Measurements from ENCODE around the gene CDH23.

Gene CDH23

DNA sequence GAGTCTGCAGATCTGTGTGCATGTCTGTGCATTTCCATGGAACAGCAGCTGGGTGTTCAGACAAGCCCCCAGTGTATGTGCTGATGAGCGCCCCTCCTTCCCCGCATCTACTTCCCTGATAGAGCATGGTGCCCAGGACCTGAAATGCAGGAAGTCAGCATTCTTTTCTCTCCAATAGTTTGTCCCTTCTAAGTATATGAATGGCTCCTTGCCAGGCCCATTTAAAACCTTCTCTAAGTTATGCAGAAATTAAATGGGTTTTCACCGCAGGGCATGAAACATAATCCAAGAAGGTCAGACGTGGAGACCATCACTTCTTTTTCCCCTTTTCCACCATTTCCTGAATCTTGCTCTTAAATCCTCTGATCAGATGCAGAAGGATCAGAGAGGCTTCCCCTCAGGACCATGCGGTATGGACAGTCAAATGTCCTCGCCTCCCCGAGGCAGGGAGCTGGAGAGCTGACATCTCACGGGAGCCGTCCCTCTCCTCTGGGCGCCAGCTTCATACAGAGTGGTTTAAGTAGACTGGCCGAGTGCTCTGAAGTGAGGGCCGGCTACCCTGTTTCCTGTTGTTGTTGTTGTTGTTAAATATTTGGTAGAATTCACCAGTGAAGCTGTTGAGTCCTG lies 167.6 kb downstream of the CDH23 start:
- DNase-seq (ENCODE audit: low read depth): no peak

DNA sequence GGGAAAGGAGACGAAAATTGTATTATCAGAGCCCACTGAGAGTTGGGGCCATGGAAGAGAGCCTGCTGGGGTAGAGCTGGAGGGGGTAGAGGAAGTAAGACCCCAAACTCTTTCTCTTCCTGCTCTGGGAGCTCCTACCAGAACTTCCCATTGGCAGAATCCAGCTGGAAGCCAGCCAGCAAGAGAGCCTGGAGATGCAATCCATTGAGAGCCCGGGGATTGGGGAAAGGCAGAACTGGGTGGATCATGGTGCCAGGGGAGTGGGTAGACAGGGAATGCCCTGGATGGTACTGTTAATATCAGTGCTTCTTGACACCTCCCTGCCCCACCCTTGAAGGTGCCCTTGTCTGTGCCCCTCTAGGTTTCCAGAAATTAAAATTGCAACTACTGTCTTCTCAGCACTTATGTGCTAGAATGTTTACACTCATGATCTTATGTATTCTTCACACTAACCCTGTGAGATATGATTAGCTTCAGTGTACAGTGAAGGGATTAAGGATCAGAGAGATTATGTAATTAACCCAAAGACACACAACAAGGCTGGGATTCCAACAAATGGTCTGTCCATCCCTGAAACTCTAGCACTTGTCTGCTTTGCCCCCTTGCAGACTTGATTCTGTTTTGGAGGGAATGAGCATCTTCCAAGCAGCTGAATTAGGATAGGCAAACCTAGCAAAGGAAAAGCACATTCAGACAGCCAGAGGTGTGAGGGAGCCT lies 168.7 kb downstream of the CDH23 start:
- no peak for DNase-seq (ENCODE audit: low read depth)

DNA sequence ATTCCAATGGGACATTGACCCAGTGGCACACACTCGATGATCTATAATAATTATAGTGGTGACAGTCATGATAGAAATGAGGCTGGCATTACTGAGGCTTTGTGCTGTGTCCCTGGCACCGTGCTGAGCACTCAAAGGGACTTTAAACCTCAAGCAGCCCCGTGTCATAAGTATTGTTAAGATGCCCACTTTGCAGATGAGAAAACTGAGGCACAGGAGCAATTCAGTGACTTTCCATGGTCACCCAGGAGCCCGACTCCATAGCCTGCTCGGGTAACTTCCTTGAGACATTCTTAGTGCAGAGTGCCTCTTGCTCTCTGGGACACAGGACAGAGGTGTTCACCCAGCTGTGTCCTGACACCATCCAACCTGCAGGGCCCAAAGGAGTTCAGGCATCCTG lies 170.3 kb downstream of the CDH23 start:
- no peak for DNase-seq (ENCODE audit: low read depth)

- no peak for DNase-seq (ENCODE audit: low read depth)
Measured at GRCh38 chr10:71568896-71569492, 172.3 kb downstream of the CDH23 start.

- DNase-seq (ENCODE audit: low read depth): peak; percentile 59
Measured at GRCh38 chr10:71569775-71570588, 173.3 kb downstream of the CDH23 start.

DNA sequence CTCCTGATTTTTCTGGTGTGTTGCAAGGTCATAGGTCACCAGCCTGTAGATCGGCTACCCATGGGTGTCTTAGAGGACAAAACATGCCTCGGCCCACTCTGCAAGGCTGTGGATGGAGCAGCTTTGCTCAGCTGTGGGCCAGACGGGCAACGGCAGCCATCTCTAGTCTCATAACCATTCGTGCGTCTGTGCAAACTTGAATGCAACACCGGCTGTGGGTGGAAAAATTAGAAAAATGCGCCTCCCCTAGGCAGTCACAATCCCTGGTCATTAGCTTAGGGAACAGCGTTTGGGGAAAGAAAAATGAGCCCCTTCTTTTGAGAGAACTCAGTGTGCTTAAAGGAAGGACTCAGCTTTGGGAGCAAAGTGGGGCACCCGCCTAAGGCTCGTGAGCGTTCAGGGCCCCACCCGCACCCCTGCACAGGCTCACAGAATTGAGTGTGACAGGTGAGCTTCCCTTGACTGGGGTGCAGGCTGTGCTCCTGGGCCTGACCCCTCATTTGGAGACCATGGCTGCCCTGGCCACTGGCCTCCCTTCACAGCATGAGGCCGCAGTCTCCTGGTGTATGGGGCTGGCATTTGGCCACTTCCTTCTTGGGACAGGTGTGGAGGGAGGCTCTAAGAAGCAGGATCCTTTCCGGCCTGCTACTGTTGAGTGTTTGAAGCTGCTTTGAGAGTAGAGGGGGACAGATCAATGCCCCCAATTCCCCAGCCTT lies 174.9 kb downstream of the CDH23 start:
- no peak for DNase-seq (ENCODE audit: low read depth)

DNA sequence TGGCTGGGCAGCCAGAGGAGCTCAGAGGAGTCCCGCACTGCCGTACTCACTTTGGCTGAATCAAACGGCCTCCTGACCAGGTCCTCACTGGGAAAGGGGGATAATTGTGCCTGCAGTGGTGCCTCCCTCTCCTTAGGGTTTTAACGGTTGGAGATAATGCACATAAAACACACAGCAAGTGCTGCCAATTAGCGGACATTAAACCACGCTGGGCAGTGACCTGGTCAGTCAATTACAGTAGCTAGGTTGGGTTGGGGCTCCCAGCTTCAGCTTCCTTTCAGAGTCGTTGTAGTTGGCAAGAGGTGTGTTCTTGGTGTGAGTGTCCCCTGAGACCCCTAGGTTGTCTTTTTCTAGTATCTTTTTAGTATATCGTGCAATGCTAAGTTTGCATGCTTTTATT lies 176.2 kb downstream of the CDH23 start:
- DNase-seq (ENCODE audit: low read depth): no peak

- no peak for DNase-seq (ENCODE audit: low read depth)
Measured at GRCh38 chr10:71573562-71574518, 177.1 kb downstream of the CDH23 start.

GRCh38 chr10:71575451-71575850 lies 178.7 kb downstream of the CDH23 start:
- DNase-seq (ENCODE audit: low read depth): no peak

- DNase-seq (ENCODE audit: low read depth): no peak
Measured at GRCh38 chr10:71575934-71576801, 179.4 kb downstream of the CDH23 start.

GRCh38 chr10:71576842-71577241 lies 180.1 kb downstream of the CDH23 start:
- DNase-seq (ENCODE audit: low read depth): no peak

GRCh38 chr10:71577345-71577744 lies 180.6 kb downstream of the CDH23 start:
- DNase-seq (ENCODE audit: low read depth): no peak

- no peak for DNase-seq (ENCODE audit: low read depth)
Measured at GRCh38 chr10:71578069-71578468, 181.3 kb downstream of the CDH23 start.

GRCh38 chr10:71579668-71580067 lies 182.9 kb downstream of the CDH23 start:
- DNase-seq (ENCODE audit: low read depth): no peak

DNA sequence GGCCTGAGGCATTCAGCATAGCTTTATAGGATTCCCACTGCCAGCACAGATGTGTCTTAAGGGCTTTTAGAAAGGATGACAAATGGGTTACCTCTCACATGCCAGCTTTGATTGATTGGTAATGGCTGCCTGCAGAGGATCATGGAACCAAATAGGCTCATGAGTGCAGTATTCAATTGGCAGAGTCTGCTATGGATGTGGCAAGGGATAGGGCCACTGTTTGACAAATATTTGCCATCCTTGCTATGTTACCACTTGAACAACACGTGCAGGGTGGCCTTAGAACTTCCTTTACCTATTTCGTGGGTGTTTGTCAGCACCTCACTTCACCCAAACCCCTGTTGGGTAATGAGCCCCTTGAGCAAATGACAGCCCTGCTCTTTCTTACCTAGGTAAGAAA lies 183.7 kb downstream of the CDH23 start:
- DNase-seq (ENCODE audit: low read depth): no peak

DNA sequence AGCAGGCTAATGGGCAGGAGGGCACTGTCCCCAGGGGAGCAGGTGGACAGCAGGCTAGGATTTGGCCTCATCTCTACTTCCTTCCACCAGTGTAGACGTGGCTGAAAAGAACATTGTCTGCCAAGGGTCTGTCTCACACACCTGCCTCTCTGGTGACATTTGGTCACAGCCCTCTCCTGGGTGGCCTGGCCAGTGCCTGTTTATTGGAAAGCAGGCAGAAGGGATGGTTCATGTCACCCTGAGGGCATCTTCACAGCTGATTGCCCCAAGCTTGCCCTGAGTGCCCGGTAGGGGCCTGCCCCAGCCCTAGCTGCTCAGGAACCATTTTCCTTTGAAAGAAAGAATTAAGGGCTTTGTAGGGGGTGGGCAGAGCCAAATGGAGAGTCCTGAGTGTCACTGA lies 184.2 kb downstream of the CDH23 start:
- no peak for DNase-seq (ENCODE audit: low read depth)

- DNase-seq (ENCODE audit: low read depth): no peak
Measured at GRCh38 chr10:71581376-71581775, 184.7 kb downstream of the CDH23 start.

- no peak for DNase-seq (ENCODE audit: low read depth)
Measured at GRCh38 chr10:71582019-71582418, 185.3 kb downstream of the CDH23 start.

DNA sequence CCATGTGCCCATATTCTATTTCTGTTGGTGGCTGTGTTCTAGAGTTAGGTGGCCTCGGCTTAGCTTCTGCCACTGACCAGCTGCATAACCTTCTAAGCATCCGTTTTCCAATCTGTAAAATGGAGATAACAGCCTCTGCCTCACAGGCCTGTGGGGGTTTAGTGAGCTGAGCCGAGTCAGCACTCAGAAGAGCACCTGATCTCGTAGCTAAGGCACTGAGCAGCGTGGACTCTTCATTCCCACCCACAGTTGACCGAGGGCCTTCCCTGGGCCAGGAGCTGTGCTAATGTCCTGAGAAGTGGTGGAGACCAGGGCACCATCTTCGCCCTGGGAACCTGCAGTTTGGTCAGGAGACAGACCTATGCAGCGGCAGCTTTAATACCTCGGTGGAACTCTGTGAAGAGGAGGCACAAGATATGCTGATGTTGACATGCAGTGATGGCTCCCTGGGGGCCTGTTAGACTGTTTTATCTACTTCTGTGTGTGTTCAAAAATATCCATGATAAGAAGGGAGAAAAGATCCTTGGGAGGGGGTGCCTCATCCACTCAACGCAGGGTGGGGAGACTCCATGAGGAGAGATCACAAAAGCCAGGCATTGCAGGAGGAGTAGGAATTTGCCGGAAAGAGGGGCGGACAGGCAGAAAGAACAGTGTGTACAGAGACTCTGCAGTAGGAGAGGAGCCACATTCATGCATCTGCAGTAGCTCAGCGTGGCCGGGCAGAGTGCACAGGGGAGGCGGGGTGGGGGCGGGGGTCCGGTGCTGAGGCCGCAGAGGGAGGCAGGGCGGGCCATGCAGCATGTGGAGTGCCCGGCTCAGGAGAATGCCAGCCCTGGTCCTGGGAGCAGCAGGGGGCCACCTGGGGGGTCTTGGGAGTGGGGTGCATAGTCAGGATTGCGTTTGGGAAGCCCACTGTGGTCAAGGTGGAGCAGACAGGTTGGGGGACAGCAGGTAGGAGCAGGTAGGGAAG lies 186.1 kb downstream of the CDH23 start:
- no peak for DNase-seq (ENCODE audit: low read depth)

All from stimulated activated CD8-positive, alpha-beta memory T cell treated with anti-CD3 and anti-CD28 coated beads, Interleukin-4, amount 100 ng/mL, for 24 hours (primary cell).